Mammary epithelial cell (primary cell): ENCODE data around the gene ITPR2.

Source experiments
- CTCF ChIP-seq, 2 donors: IDR thresholded peaks in 1 of 2; conservative IDR thresholded peaks in 1 of 2; 2 replicates each; pipeline ENCODE4 v1.5.1; 2011 to 2012; ENCODE audit warnings: inconsistent platforms in 2 of 2, low read length in 2 of 2, mild to moderate bottlenecking in 2 of 2, control low read depth in 1 of 2, low read depth in 1 of 2; ENCODE audit not compliant: insufficient read depth in 1 of 2; ENCODE audit errors: extremely low read depth in 1 of 2
- EZH2 ChIP-seq: IDR thresholded peaks from 2 replicates; pipeline ENCODE4 v1.6.1; 2012; ENCODE audit warnings: low read length, inconsistent platforms, borderline replicate concordance

- TF ChIP-seq CTCF (conservative IDR thresholded peaks at IDR 0.05 in 1 of 2, IDR thresholded peaks at IDR 0.05 in 1 of 2; ENCODE audit: extremely low read depth in 1 of 2, insufficient read depth in 1 of 2, low read depth in 1 of 2, low read length in 2 of 2) (no peak), EZH2 (no peak)
These were observed 530.2 kb downstream of the ITPR2 start for GRCh38 chr12:26302776-26303175.
